Endometrial microvascular endothelial cells (primary cell): ENCODE measurements around the gene SYT2. TPM values are rescaled to one million over a fixed set of nuclear protein-coding genes. Genes with fewer than 3 reads are reported as not detected.
"Not testable (repeated sequence)": the region's sequence is repeated elsewhere in the genome, so short reads cannot be mapped to it uniquely, and the experiment has no call there.

Experiments used
- in situ Hi-C: cut with HindIII; loops from 2 replicates; pipeline ENCODE4 v1.10.0; 2017; ENCODE audit warnings: low sequenced_read_pairs, low pct_unique_long_range_greater_than_20kb; ENCODE audit errors: inconsistent ontology term
- total RNA-seq: library from RNA; depleted of rRNA; stranded (reverse); fragments of >200 nt; gene quantifications from one replicate; pipeline ENCODE4 v1.2.3, GENCODE V29; 2015; ENCODE audit errors: inconsistent ontology term

The SYT2 gene
- total RNA-seq, 1 donor from 2014 or later = not detected

DNA sequence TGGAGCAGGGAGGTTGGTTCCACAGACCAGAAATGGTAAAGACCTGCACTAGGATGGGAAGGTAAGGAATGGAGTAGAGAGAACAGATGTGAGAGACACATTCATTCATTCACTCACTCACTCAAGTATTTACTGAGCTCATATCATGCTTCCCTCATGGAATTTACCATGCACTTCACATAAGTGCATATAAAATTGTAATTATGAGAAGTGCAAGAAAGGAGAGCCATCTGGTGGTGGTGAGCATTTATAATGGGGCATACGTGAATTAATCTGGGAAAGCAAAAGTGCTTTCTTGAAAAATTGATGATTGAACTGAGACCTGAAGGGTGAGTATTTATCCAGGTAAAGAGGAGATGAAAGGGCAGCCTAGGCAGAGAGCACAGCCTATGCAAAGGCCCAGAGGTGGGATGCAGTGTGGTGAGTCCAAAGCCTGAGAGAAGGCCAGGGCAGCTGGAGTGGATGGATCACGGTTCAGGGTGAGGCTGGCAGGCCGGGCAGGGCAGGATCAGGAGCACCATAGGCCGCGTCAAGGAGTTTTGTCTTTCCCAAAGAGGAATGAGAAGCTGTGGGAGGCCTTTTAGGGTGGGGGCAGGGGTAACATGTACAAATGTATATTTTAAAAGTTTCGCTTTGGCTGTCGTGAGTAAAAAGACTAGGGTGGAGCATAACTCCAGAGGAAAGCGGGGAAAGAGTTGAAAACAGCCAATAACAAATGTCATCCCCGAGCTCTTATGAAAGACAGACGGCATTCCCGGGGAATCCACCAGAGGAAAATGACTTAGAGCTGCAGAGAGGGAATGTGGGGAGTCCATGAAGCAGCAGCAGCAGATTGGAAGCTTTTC is 95.7 kb downstream of the SYT2 start:
- in situ Hi-C loops = not testable (repeated sequence)

DNA sequence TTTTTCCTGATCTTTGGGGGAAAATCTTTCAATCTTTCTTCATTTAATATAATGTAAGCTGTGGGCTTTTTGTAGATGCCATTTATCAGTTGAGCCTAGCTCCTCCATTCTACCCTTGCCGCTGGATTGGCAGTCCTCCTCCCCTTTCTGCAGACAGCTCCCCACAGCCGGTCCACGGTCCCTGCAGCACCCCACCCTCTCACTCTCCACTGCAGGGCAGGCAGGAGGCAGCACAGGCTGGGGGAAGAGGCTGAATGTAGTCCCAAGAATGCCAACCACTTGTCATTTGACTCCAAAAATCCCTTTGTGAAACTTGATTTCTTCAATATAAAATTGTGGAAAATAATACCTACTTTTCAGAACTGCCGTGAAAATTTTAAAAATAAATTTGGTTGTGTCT is 96.7 kb downstream of the SYT2 start:
- in situ Hi-C loops = no loop called here

DNA sequence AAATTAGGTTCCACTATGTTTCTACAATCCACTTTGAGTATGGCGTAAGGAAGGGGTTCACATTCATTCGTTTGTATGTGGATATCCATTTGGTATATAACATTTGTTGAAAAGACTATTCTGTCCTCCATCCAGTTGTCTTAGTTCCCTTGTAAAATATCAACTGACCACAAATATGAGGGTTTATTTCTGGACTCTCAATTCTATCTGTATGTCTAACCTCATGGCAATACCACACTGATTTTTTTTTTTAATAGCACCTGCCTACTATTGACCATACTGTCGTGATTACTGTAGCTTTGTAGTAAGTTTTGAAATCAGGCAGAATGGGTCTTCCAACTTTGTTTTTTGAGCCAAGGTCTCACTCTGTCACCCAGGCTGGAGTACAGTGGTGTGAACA is 98.2 kb downstream of the SYT2 start:
- in situ Hi-C loops = not testable (repeated sequence)

DNA sequence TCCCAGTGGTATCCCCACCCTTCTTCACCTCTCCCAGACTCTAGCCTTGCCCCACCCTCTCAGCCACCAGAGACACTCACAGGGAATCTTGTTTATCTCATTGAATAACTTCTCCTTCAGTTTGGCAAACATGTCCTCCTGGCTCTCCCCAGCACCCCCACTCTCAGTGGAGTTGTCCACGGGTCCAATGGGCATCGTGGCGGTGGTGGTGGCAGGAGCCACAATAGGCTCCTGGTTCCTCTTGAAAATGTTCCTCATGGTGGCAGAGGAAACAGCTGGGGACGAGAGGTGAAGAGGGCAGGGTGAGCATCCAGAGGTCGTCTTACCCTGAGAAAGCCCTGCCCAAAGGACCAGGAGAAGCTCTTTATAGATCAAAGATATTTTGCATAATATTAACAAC is 104.7 kb downstream of the SYT2 start:
- in situ Hi-C loops = no loop called here

DNA sequence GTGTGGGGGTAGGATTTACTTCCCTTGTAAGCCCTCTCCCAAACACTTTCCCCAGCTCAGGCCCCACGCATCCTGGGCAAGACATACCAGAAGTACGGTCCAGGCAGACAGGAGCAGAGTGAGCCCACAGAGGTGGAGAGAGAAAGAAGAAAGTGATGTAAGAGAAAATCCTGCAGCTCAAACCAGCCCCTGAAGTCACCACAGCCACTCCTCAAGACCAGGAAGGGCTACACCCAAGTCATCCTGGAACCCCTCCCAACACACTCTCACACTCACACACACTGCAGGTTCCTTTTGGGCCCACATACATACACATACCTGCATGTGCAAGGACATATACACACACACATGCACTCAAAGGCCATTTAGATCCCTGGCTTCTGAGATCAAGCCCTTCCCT is 106.8 kb downstream of the SYT2 start:
- in situ Hi-C loops = no loop called here

DNA sequence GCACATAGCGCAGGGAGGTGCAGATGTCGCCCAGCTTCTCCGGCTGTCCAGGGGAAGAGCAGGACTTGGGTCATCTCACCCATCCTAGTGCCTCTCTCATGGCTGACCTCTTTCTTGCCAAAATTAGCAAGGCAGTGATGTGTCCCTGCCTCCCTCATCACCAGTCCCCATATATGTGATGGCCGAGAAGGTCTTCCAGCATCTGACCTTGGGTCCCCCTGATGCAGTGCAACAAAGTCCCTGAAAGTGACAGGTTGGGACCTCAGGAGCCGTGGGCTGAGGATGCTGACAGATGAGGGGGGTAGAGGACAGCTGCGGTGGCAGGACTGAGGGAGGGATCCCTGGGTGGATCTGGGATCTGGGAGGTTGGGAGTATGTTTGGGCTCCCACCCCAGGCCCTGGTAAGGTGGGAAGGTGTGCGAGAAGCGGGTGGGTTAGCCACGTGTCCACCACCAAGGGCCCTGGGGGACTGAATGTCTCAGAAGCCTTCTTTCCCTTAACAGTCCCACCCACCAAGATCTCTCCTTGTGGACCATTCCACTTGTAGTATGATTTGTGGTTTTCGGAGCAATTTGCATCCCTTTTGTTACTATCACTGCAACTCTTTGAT is 109.7 kb downstream of the SYT2 start:
- in situ Hi-C loops = no loop called here

DNA sequence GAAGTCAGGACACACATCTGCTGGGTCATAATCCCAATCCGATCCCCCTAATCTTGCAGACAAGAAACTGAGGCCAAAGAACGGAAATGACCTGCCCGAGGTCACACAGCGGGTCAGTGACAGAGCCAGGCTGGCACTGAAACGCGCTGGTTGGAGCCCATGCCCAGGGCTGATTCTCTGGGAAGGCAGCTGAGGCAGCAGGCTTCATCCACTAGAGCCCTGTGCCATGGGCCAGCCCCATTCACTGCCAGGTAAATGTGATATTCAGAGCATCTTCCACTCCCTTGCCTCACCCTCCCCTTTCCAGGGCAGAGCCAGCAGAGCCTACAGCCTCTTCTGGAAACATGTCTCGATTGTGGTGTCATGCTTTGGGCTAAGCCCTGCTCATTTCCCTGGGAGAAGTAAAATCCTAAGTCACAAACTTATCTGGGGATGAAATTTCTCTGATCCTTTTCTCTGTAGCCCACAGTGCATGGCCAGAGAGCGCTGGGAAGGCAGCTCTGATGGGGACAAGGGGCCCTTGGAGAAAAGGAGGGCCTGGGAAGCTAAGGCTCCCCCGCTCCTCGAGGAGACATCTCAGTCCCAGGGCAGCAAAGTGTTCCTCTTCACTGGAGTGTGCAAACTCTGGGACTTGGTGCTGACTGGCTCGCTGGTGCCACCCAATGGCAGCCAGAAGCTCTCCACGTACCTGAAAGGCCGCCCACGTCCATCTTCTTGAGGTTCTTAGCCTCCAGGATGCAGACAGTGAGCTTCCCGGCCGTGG is 110.4 kb downstream of the SYT2 start:
- in situ Hi-C loops = no loop called here

DNA sequence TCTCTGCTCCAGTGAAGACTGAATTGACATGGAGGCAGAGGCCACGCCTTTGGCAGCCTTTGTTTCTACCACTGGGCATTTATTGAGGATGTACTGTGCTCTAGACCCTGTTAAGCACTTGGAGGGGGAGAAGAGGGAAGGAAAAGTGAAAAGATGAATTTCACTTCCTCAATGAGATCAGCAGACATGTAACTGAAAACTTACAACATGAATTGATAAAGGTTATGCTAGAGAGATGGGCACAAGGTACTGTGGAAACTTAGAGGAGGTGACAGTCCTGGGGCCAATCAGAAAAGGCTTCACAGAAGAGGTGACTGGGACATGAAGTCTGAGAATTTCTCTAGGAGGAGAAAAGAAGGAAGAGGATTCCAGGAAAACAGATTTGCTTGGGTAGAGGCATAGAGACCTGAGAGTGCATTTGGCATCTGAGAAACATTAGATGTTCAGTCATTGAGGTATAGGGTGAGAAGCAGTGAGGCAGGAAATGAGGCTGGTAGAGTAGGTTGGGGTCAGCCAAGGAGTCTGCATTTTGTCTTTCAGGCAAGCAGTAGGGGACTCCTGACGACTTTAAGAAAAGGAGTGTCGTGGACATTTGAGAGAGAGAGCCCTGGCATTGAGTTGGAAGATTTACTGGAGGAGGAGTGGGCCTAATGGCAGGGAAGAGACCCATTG is 113.0 kb downstream of the SYT2 start:
- in situ Hi-C loops = no loop called here

DNA sequence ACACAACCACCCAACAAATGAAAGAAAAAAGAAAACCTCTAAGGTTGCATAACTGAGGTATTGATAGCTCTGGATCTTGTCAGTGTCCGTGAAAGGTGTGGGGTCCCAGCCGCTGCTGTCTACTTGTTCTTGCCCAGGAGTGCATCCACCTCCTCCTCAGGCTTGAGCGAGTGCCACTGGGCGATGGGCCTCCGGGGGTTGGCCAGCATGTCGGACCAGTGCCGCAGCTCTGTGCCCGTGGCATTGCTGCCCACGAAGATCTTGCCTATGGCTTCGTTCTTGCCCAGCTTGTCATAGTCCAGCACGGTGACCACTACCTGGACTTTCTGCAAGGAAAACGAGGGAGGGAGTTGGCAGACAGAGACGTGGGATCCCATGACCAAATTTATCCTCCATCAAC is 113.6 kb downstream of the SYT2 start:
- in situ Hi-C loops = no loop called here

DNA sequence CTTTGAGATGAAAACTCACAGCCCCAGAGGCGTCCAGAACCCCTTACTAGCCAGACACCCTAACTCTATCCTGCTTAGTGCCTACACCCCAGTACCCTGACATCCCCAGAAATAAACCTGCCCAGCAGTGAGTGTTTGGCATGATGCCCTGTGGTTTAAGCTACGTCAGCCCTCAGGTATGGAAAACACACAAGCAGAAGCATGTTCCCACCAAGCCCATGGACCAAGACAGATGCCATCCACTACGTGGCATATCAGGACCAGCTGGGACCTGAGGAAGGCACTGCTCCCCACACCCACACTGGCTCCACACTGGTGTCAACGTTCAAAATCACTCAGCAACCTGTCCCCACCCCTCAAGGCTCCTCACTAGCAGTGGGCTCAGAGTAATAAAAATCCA is 116.4 kb downstream of the SYT2 start:
- in situ Hi-C loops = no loop called here

DNA sequence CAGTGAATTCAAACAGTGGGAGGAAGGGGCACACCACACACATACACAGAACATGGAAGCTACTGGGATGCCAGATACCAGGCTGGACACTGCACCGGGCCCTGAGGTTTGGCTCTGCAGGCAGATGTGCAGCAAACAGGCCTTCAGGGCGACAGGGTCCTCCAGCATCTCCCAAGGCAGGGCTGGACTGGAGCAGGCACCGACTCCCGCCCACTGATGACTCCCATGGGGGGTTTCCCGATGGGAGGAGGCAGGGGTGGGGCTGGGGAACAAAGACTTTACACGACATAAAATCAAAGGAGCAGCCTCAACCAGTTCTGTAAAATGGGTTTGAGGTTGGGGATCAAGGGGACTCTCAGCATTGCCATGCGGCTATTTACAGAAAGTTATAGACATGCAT is 118.1 kb downstream of the SYT2 start:
- in situ Hi-C loops = no loop called here

DNA sequence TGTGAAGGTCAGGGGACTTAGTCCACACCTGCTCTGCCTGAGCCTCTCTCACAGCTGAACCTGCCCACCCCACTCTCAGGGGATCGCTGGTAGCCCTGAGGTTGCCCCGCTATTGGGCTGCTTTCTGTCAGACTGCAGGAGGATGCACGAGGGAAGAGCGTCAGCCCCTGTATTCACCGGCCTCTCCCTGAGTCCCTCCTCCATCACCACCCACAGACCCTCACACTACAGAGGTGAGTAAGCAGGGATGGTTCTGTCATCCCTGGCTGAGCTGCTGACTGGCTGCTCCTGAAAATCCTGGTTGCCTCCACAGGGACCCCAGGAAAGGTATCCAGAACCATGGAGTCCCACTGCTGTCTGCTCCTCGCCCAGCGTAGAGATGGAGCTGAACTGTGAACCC is 118.7 kb downstream of the SYT2 start:
- in situ Hi-C loops = no loop called here

DNA sequence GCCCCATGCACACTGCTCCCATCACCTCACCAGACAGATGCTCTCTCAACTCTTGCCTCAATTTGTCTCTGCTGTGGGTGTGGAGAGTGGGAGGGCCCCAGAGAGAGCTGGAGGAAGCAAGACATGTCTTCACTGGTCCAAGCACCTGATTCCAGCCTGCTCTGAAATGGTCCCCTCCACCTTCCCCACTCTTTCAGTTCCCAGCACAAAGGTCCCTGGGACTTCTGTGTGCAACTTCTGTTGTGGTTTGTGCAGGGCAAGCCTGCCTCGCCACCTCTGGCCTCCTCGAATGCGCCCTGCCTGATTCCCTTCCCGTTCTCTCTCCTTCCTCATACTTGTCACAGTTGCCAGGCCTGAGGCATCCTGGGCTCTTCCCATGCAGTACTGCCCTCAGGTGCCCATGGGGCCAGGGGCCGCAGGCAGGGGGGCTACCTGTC is 119.3 kb downstream of the SYT2 start:
- in situ Hi-C loops = no loop called here

DNA sequence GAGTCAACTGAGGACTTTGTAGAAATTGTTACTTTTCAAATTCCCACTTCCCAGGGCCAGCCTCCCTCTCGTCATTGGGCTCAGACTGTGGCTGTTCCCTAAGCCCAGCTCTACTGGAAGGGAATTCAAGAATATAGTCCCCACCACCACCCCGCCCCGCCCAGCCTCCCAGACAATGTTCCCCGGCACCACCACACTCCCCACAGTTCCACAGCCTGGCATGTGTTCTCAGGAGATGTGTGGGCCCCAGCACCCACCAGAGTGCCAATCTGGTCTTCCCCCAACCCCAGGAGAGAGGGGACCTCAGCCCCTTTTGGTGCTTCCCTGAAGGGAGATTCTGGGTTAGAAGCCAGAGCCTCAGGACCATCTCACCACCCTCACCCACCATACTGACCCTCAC is 120.1 kb downstream of the SYT2 start:
- in situ Hi-C loops = no loop called here

DNA sequence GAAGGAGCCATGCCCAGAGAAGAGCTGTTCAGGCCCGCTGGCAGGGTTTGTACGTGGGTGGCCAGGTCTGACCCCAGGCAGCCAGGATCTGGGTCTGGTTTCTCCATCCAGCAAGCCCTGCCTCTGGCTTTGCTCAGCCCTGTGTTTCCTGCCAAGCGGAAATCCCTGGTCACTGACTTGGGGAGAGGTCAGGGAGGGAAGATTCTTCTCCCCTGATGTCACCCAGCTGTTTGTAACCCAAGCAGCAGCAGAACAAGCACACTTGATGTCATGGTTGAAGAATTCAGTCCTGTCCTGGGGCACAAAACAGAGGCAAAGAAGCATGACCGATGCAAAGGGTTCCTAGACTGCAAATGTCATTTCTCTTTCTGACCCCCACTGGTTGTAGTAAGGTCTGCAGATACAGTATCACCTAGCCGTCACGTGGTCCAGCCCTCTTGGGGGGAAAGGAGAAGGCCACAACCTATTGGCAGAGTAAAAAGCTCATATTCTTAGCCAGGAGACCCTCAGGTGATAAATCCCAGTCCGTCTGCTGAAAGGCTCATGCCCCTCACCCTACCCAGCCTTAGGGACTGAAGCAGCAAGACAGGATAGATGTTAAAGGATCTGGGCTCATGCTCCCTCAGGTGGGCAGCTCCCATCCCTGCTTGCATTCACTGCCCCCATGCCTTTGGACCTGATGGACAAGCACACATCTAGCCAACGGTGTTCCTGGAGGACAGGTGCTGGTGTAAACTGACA is 120.9 kb downstream of the SYT2 start:
- in situ Hi-C loops = no loop called here

DNA sequence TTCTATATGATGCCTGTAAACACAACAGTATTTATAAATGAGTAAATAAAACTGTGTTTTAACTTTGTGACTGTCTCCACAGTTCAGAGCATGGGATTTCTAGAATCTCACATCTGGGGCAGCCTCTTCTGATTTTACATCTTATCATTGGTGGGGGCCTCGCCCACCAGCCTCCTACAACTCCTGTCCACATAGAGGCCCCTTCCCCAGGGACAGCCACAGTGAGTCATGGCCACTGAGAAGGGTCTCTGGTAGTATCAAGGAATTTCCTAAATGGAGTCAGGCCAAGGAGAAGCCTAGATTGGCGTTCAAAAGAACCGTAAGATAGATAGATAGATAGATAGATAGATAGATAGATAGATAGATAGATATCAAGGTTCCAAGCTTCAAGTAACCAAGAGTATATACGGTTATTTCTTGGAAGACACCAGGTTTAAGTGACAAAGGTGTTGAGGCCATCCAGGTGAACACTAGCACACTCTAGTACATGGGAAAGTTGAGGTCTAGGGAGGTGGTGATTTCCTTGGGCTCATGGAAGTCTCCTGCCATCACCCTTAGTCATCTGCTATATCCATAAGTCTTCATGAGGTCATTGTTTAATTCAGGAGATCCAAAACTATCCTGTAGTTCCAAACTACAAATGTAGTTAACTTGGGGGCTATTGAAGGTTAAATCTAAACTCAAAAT is 121.6 kb downstream of the SYT2 start:
- in situ Hi-C loops = no loop called here

DNA sequence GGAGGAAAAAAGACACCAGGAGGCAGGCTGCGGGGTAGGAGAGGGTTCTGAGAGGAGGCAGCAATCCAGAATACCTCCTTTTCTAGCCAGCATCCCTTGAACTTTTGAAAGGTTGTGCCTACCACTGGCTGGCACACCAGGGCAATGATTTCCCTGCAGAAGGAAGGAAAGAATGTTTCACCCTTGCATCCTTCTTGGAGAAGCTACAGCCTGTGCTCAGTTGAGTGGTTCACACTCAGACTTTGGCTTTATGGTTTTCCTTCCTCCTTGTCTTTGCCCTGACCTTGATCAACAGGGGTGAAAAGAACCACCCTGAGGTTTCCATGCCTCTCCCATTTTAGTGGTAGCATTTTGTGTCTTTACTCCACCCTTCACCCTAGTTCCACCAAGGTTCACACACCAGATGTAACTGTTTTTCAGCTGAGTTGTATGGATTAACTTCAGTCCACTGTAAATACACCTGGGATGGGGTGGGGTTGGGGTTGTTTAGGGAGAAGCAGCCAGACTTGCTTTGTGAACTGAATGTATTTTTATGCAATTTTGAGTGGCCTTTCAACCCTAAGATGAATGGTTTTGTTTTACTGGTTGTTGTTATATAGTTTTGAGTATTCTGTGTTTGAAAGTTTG is 122.3 kb downstream of the SYT2 start:
- in situ Hi-C loops = no loop called here

DNA sequence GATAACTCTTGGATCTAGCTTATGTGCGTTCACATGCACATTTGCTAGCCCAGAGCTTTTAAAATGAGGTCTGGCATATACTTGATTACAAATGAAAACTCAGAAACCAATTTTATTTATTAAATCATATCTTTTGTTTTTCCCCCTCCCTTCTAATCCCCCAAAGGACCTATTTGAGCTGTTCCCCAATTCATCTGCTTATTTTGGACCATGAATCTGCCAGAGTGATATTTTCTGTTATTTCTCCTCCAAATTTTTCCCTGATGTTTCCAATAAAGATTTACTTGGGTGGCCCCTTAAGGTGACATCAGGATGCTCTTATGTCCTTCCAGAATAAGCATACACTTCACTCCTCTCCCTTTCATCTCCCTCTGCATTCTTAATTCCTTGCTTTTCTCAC is 123.4 kb downstream of the SYT2 start:
- in situ Hi-C loops = no loop called here
